HG03469 (cell line): Measurements from ENCODE around the gene WT1.

Experiments
- ATAC-seq: cut with Tn5 transposase; IDR thresholded peaks from one replicate; pipeline ENCODE4 v1.9.1; 2021; ENCODE audit warnings: mild to moderate bottlenecking, moderate library complexity, moderate number of reproducible peaks; ENCODE audit not compliant: unreplicated experiment

WT1 gene

DNA sequence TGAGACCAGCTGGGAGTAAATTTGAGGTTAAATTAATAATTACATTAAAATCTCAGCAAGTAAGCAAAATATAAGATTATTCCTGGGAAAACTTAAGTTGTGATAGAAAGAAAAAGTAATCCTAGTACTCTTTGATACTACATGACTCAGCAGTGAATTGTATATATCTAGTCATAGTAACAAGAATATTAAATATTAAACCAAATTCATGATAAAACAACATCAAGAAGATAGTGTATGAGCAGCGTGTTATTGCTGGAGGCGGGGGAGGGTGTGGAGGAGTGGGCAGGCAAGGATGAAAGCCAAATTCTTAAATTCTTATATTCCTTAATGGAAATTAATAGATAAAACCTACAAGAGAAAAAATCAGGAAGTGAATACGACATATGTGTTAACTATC lies 95.2 kb downstream of the WT1 start:
- no peak for ATAC-seq
